GM18517 (cell line): ENCODE measurements around the gene ZNF462.
"Not testable (repeated sequence)": the region's sequence is repeated elsewhere in the genome, so short reads cannot be mapped to it uniquely, and the experiment has no call there.

Experiments
- ATAC-seq: cut with Tn5 transposase; IDR thresholded peaks from one replicate; pipeline ENCODE4 v1.9.1; 2021; ENCODE audit warnings: mild to moderate bottlenecking, moderate library complexity; ENCODE audit not compliant: unreplicated experiment

The ZNF462 gene, protein sequence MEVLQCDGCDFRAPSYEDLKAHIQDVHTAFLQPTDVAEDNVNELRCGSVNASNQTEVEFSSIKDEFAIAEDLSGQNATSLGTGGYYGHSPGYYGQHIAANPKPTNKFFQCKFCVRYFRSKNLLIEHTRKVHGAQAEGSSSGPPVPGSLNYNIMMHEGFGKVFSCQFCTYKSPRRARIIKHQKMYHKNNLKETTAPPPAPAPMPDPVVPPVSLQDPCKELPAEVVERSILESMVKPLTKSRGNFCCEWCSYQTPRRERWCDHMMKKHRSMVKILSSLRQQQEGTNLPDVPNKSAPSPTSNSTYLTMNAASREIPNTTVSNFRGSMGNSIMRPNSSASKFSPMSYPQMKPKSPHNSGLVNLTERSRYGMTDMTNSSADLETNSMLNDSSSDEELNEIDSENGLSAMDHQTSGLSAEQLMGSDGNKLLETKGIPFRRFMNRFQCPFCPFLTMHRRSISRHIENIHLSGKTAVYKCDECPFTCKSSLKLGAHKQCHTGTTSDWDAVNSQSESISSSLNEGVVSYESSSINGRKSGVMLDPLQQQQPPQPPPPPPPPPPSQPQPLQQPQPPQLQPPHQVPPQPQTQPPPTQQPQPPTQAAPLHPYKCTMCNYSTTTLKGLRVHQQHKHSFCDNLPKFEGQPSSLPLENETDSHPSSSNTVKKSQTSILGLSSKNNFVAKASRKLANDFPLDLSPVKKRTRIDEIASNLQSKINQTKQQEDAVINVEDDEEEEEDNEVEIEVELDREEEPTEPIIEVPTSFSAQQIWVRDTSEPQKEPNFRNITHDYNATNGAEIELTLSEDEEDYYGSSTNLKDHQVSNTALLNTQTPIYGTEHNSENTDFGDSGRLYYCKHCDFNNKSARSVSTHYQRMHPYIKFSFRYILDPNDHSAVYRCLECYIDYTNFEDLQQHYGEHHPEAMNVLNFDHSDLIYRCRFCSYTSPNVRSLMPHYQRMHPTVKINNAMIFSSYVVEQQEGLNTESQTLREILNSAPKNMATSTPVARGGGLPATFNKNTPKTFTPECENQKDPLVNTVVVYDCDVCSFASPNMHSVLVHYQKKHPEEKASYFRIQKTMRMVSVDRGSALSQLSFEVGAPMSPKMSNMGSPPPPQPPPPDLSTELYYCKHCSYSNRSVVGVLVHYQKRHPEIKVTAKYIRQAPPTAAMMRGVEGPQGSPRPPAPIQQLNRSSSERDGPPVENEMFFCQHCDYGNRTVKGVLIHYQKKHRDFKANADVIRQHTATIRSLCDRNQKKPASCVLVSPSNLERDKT (N-terminal part only)

DNA sequence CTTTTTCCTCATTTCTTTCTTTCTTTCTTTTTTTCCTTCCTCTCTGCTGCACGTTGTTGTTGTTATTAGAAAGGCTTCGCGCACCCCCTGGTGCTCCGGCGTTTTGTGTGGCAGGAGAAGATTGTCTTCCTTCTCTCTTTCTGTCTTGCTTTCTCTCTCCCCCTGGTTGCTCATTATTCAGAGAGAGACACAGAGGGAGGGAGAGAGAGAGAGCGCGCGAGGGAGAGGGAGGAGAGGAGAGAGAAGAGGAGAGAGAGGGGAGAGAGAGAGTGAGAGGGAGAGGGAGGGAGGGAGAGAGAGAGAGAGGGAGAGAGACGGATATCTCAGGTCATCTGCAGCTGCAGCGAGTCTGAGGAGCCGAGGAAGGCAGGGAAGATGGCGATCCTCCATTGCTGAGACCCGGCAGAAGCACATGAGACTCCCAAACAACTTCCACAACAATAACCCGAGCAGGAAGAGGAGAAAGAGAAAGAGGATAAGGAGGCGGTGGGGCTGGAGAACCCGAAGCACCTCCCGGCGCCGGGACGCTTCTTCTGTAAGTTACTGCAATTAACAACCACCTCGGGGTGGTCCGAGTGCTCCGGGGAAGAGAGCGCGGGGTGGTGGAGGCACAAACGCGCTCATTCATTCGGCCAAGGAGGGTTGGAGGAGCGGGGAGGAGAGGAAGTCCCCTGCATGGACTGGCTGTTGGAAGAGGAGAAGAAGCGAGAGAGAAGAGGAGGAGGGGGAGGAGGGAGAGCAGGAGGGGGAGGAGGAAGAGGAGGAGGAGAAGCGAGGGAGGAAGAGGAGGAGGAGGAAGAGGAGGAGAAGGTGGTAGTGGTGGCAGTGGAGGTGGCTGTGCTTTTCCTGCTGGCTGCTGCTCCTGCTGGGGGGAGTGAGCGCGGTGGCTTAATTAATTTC lies at the start of gene ZNF462:
TSS of gene ZNF462 (plus strand) at position 346 of the 900 bp plus-strand sequence. CDS start 60,218 bp downstream, outside the sequence.
- ATAC-seq, result no peak

DNA sequence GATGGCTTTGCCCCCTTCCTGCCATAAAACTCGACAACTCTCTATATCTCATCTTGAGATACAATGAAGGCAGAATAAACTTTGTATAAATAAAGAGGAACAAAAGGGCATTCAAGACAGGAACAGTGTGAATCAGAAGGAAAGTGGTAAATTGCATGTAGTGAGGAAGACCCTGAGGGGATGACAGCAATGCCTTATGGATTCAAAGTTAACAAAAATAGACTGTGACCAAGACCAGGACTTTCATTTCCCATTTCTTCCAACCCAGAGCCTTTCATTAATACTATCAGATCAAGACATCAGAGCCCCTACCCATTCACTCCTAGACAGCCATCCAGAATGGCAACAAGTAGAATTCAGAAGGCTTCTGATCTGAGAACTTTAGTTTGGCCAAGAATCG lies 46.4 kb upstream of the ZNF462 start:
- ATAC-seq, result no peak

DNA sequence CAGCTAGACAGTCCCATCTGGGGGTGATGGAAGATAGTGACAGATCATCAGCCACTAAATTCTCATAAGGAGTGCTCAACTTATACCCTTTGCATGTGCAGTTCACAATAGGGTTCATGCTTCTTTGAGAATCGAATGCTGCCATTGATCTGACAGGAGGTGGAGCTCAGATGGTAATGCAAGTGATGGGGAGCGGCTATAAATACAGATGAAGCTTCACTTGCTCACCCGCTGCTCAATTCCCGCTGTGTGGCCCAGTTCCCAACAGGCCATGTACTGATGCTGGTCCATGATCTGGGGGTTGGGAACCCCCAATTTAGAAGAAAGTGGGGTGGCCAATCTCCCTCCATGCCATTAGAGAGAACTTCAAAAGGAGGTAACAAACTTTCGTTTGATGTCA lies 44.9 kb upstream of the ZNF462 start:
- no peak for ATAC-seq

DNA sequence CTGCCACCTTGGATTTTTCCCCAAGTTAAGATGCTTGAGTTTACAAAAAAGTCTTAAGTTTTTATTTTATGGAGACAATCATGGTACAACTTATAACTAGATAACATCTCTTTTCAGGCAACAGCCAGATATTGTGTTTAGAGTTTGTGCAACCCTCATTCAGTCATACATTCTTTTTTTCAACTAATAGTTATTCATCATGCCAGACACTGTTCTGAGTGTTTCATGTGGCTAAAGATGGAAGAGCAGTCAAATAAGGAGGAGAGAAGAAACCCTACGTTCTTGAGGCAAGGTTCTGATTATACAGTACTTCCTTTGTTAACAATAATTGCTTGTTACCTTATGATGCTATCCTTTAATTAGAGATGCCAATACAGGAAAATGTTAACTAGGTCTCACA lies 42.1 kb upstream of the ZNF462 start:
- no peak for ATAC-seq

DNA sequence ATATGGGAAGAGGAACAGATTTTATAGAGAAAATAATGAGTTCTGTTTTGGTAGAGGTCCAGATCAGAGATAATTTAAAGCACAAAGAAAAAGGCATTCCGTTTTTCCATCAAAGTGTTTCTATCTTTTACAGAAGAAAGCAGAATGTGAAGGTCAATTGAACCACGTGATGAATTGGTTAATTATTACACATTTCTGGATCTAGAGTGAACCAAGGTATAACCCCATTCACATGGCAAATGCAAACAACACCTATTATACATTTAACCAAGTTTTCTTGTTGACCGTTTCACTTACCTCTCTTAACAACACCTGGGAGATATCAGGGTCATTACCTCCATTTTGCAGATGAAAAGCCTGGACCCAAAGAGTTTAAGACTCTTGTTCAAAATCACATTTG lies 34.9 kb upstream of the ZNF462 start:
- no peak for ATAC-seq

DNA sequence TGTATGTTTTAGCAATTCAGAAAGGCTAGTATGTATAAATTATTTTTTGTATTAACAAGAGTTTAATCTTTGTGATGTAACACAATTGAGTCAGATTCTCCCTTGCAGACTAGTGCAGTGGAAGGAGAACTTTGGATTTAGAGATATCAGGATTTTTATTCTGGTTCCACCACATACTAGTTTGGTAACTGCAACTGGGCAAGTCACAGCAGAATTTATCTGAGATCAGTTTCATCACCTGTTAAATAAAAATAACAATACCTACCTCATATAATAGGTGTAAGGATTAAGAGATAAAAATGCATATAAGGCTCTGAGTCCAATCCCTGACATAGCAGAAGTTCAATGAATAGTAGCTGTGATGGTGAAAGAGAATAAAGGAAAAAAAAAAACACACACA lies 34.0 kb upstream of the ZNF462 start:
- no peak for ATAC-seq

DNA sequence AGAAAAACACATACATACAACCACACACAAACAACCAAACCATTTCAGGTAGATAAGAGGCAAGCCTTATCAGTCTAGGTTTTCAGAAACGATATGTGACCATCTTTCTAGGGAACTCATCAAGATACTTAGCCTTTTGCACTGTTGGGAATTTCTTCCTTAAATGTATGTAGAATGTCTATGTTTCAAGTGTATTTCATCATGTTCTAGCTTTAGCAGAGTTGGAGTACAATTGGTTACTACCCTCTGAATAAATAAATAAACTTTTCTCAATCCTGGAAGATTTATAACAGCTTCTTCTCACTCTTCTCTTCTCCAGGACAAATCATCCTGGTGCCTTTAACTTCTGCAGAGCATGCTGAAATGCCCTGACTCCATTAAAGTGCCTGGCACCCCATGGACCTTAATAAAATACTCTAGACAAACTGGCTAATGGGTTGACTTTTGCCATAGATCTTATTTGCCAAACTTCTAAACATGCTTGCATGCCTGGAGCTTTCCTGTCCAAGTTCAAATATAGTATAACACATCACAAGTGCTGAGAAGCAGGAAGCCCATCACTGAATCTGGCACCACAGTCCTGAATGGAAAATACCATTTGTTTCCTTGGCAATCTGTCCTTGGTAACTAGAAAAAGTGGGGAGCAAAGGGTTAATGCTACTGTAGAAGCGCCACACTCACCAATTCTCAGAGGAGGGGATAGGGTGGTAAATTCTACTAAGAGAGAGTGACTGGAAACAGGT lies 33.1 kb upstream of the ZNF462 start:
- ATAC-seq, result no peak

DNA sequence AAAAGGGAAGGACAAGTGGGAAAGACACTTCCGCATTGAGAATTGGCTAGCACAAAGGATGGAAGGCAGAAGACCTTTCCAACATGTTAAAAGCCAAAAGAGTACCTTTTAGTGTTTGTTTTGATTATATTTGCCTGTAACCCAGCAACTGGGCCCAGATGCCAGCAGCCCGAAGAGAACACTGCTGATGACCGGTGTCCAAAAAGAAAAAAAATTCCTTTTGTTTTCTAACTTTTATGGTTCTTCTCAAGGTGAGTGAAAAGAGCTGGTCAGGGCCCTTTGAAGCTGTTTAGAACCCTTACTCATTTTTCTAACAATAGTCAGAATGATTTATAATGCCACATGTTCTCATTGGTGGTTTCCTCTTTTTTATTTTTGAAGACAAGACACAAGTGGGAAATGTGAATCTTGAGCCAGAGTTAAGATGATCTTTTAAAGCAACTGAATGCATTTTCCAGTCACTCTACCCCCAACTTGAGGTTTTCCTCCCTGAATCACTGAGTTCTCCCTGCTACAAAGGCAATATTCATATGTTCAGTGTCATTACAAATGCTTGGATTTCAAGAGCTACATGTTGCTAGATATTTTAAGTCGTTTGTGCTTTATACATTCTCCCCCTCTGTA lies 32.3 kb upstream of the ZNF462 start:
- no peak for ATAC-seq

DNA sequence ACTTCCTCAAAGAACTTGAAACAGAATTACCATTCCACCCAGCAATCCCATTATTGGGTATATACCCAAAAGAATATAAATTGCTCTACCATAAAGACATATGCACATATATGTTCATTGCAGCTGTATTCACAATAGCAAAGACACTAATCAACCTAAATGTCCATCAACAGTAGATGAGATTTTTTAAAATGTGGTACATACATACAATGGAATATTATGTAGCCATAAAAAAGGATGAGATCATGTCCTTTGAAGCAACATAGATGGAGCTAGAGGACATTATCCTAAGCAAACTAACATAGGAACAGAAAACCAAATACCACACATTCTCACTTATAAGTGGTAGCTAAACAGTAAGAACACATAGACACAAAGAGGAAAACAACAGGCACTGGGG lies 28.1 kb upstream of the ZNF462 start:
- no peak for ATAC-seq

DNA sequence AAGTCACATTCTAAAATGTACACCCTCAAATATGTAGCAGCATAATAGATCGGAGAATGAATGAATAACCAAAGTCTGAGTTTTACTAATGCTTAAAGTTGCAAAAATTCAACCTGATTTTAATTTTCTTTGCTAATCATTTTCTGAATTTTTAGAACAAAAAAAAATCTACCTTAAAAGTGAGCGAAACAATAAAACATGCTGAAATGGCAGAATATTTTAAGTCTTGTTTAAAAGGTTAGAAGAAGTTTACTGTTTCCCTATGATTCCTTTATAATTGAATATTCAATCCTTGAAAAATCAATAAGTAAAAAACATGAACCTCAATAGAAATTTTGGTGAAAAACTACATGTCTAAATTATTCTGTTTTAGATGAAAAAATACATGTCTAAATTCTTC lies 27.1 kb upstream of the ZNF462 start:
- ATAC-seq, result no peak

DNA sequence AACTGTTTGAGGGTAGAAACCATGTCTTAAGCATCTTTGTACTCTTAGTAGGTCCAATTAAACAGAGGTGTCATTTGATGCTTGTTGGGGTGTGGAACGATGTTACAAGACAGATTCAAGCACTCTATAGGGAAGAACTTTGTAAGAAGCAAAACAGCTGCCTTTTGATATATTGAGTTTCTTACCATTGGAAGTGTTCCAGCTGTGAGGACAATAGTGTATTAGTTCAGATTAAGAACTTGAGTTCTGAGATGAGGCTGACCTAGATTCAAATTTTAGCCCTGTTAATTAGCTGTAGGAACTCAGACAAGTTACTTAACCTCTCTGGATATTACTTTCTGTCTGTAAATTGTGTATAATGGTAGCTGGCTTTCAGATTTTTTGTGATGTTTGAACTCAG lies 19.6 kb upstream of the ZNF462 start:
- no peak for ATAC-seq

DNA sequence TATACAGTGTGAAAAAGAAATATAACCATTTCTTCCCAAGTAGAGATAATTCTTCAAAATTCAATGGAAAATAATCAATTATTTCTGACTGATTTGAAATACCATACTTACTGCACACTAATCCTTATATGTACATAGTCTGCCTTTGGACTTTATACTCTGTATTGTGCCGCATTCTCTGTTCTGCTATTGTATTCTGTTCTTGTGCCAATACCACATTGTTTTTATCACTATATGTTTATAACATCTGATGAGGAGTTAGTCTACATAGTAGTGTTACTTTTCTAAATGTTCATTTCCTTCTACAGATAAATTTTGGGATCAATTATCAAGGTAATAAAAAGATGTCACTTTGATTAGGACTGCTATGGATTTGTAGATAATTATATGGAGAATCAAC lies 16.7 kb upstream of the ZNF462 start:
- no peak for ATAC-seq

DNA sequence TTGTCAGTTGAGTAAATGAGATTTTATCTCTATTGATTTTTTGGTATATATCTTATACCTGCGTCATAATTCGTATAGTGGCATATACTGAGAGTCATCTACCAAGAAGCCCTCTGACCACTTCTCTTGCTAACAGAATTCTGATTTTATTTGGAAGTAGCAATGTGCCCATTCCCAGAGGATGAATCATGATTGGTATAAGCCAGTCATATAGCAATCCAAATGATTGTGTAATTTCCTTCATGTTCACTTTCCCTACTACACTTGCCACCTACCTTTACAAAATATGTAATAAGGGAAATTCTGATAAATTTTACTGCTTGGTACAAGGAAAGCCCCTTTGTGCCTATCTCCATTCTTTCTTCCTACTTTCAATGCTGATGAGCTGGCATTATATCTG lies 16.1 kb upstream of the ZNF462 start:
- no peak for ATAC-seq

DNA sequence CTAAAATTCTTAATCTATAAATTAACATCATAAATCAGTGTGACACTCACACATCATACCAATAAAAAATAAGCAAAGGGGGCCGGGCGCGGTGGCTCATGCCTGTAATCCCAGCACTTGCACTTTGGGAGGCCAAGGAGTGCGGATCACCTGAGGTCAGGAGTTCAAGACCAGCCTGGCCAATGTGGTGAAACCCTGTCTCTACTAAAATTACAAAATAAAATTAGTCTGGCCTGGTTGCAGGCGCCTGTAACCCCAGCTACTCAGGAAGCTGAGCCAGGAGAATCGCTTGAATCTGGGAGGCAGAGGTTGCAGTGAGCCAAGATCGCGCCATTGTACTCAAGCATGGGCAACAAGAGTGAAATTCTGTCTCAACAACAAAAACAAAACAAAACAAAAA lies 11.3 kb upstream of the ZNF462 start:
- not testable (repeated sequence) for ATAC-seq

DNA sequence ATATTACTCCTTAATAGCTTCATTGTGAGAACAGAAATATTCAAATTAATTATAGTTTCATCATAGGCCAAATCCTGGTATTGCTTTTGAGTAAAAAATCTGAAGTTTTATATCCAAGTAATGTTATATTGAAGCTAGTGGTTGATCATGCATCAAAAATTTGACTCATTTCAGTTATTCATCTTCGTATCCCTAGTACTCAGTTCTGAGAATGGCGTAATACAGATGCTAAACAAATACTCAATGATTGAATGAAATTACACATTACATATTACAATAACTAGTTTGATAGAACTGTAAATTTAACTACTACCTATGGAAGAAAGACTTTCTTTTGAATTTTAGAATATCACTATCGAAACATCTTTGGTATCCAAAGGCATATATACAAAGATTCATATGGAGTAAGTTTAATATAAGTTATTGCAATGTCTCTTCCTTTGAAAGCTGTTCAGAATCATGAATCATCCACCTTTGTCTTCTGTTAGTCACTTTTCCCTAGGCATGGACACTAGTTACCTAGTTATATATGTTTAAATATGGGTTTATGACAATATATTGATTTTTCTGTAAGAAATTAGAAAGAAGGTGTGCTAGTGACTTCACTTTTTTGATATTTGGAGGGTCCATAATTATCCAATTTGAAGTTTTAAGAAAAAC lies 5.0 kb upstream of the ZNF462 start:
- ATAC-seq, result no peak

DNA sequence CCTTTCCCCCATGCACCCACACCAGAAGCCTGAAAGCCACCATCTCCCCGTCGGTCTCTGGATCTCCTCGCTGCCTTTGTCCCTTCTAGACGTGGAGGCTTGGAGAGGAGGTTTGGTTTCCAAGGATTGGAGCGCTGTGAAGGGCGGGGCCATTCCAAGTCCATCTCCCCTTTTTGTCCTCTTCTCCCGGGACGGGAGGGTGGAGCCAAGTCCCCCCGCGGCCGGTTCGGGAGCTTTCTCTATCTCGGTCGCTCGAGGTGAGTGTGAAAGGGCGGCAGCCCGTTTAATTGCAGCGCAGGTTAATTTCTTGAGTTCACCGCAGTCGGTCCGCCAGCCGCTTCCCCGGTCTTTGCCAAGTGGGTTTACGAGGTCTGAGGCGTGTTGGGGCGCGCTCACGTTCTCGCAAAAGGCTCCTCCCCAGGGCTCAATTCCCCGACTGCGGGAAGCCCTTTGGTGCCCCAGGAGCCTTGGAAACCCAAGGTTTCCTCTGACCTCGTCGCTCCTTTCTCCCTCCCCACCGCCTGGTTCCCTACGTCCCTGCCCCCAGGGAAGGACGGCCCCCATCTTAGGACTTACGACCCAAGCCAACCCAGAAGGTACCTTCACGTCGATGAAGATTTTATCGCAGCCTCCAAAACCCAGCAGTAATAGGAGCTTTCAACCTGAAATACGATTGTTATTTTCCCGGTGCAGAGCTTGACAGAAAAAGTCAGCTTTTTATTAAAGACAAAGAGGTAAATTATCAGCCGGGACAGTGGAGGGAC lies 2.8 kb upstream of the ZNF462 start:
- no peak for ATAC-seq

DNA sequence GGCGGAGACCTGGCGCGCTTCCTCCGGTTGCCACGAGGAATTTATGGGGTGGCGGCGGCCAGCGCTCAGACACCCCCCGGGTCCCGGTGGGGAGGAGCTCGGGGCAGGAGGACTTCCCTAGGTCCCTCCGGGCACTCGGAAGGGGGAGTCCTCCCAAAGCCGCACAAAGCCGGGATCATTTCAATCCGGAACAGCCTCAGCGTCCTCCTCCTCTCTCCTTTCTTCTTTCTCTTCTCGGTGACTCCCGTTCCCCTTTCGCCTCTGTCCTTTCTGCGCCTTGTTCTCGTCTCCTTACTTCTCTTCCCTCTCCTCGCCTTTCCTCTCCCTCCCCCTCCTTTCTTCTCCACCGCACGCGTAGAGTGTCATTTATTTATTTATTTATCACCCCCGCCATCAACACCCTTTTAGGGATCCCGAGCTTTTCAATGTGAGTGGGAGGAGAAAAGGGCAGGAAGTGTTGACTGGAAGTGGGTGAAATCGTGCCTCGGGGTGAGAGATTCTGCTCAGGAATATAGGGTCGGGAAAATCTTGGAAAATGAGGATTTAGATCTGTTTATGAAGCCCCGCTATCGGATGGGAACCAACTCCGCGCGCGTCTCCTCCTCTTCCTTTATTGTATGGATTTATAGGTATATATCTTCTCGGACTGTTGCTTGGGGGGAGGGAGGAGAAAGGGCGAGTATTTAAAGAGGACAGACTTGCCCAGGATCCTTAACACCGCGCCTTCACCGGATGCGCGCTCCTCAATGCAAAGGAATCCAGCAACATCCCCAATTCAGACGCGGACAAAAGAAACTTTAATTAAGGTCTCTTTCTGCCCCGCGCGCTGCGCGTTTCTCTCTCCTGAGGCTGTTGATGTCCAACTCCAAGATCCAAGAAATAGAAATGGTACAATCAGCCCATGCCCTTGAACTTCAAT lies 2.0 kb upstream of the ZNF462 start:
- no peak for ATAC-seq
